Activated naive CD8-positive, alpha-beta T cell treated with anti-CD3 and anti-CD28 coated beads, Interleukin-2, amount 10 ng/mL, durations not matched to agents 7 days and 5 days (primary cell): Measurements from ENCODE around the gene DSTN. TPM values are rescaled to one million over a fixed set of nuclear protein-coding genes. Genes with fewer than 3 reads are reported as not detected.

Experiments used
- ATAC-seq: fragments of 150-1000 bp; cut with Tn5 transposase; one replicate; pipeline ENCODE4 v1.10.0; 2021; ENCODE audit warnings: low read depth, moderate library complexity
- POLR2A ChIA-PET: fragments of 350-600 bp; sonication (Branson Sonifier 250); formaldehyde crosslinking; loops from one replicate; lab custom pipeline; 2021; ENCODE audit warnings: antibody characterized with exemption; lab: Charles Lee
- DNase-seq: peaks from one replicate; pipeline ENCODE4 v3.0.0; 2021
- H3K27ac Mint-ChIP-seq: one replicate; pipeline ENCODE4 v1.8.0; 2022; ENCODE audit warnings: mild to moderate bottlenecking, mixed read lengths
- H3K27me3 Mint-ChIP-seq: one replicate; pipeline ENCODE4 v1.8.0; 2022; ENCODE audit warnings: mild to moderate bottlenecking, moderate library complexity, mixed read lengths
- H3K36me3 Mint-ChIP-seq: one replicate; pipeline ENCODE4 v1.8.0; 2021; ENCODE audit warnings: mild to moderate bottlenecking, mixed read lengths
- H3K4me1 Mint-ChIP-seq: one replicate; pipeline ENCODE4 v1.8.0; 2021; ENCODE audit warnings: mixed read lengths
- H3K4me3 Mint-ChIP-seq: one replicate; pipeline ENCODE4 v1.8.0; 2022; ENCODE audit warnings: mild to moderate bottlenecking, moderate library complexity, mixed read lengths
- H3K9me3 Mint-ChIP-seq: one replicate; pipeline ENCODE4 v1.8.0; 2021; ENCODE audit warnings: mixed read lengths
- total RNA-seq, 2 experiments: library from RNA; stranded (reverse); gene quantifications; one replicate each; pipeline ENCODE4 v1.2.3, GENCODE V29; 2021

Gene DSTN
- total RNA-seq, 2 experiments from 2014 or later: 41.7 to 47.5 TPM

DNA sequence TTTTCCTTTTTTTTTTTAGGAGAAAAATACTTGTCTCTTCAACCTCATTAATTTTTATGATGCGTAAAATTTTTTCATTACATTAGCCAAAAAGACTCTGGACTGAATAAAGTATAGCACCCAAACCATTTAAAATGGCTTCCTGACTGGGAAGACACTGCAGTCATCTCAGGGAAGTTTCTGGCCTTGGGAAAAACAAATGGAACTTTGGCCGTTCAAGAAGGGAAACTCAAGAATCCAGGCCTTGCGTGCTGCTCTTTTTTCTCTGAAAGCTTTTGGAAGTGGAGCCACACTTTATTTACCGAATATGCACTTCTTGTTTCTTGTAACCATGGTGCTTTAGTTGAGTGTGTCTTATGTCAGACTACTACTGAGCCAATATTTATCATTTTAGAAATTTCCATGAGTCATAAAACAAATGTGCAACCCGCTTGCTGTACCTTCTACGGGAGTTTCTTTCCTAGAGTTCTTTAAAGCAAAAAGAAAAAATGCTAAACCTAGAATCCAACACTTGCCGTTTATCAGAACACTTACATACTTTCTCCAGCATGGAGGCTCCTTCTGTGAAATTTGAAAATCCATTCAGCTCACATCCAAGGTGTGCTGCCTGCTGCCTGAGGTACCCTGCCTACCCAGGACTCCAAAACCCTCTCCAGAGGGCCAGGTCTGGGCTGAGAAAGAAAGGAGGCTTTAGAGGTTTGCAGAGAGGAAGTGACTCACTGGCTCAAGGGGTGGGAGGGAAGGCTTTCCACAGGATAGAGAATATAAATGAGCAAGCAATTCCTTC, 11.5 kb upstream of the DSTN start:
- Mint-ChIP-seq H3K4me3 (no peak overlapping the region), H3K36me3 (no peaks in the 10 kb centered on the region), H3K9me3 (no peaks in the 10 kb centered on the region), H3K27ac (no peak overlapping the region), H3K4me1 (peaks cover 11% of the 10 kb centered on the region), H3K27me3 (peaks cover 6% of the 10 kb centered on the region)
- POLR2A ChIA-PET: interaction anchor here (0.7 to 1.2 kb wide), 2 partner anchors 13 to 36 kb away, joined by 3 to 4 read pairs; no protein-coding TSS in a partner anchor
- ATAC-seq (peak; percentile 78), DNase-seq (no peak)

DNA sequence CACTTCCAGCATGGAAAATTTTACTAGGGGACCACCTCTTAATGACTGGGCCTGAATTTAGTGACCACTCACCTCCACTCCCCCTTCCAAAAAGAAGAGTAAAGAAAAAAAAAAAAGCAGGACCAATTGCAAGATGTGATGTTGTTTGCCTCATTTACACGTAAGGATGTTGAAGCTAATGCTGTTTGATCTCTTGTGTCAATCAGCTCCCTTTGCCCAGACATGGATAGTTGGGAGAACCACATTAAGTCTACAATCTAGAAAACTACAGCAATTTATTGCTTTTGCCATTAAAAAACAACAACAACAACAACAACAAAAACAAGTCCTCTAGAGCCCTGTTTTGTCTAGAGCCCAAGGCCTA, 11.0 kb upstream of the DSTN start:
- POLR2A ChIA-PET: no interaction called here
- Mint-ChIP-seq H3K9me3 (no peaks in the 10 kb centered on the region), H3K4me3 (no peak overlapping the region), H3K27ac (no peak overlapping the region), H3K4me1 (peaks cover 11% of the 10 kb centered on the region), H3K36me3 (no peaks in the 10 kb centered on the region), H3K27me3 (peaks cover 6% of the 10 kb centered on the region)
- DNase-seq: no peak
- ATAC-seq: no peak

DNA sequence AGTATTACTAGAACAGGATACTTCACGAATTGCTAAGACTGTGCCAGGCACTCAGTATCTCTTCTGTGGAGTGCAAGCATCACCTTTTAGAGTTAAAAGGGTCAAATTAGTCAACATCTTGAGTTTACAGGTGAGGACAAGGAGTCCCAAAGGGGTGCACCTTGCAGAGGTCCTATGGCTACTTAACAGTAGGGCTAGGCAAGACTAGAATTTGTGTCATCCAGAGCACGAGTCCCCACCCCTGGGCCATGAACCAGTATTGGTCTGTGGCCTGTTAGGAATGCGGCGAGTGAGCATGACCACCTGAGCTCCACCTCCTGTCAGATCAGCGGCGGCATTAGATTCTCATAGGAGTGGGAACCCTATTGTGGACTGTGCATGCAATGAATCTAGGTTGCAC, 10.5 kb upstream of the DSTN start:
- peaks cover 11% of the 10 kb centered on the region for H3K4me1 Mint-ChIP-seq
- H3K27ac Mint-ChIP-seq: no peak overlapping the region
- POLR2A ChIA-PET: no interaction called here
- H3K27me3 Mint-ChIP-seq: peaks cover 6% of the 10 kb centered on the region
- no peak overlapping the region for H3K4me3 Mint-ChIP-seq
- H3K9me3 Mint-ChIP-seq: no peaks in the 10 kb centered on the region
- DNase-seq (no peak), ATAC-seq (no peak)
- no peaks in the 10 kb centered on the region for H3K36me3 Mint-ChIP-seq

DNA sequence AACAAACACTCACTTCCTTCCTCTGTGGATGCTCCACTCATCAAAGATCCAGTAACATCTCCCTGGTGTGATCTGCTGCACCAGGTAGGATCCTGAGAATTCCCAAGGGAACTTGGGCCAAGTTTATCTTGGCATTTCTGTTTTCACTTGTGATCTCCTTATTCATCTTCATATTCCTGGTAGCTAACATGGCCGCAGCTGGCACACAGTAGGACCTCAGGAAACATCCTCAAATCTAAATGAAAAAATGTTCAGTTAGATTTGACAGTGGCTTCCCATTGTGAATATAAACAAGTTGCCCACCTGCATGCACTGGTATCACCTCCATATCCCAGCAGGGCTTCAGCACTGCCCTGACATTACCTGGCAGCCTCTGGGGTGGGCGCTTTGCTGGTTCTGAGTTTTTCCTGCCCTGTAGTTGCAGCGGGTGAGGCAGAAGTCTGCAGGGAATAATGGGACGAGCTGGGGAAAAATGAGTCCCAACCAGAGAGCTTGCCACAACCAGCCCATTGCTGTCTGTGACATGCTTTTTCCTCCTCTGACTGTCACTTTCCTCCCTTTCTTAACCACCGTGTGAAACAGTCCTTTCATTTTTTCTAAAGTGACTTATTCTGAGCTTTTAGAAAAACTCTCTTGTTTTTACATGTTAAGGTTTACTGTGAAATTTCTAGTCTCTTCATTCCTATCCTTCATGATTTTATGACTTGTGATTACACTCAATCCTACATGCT, 9.4 kb upstream of the DSTN start:
- Mint-ChIP-seq H3K4me1 (peaks cover 11% of the 10 kb centered on the region), H3K36me3 (no peaks in the 10 kb centered on the region), H3K4me3 (no peak overlapping the region), H3K27ac (no peak overlapping the region), H3K9me3 (no peaks in the 10 kb centered on the region), H3K27me3 (peaks cover 11% of the 10 kb centered on the region)
- ATAC-seq (no peak), DNase-seq (no peak)
- POLR2A ChIA-PET: no interaction called here

DNA sequence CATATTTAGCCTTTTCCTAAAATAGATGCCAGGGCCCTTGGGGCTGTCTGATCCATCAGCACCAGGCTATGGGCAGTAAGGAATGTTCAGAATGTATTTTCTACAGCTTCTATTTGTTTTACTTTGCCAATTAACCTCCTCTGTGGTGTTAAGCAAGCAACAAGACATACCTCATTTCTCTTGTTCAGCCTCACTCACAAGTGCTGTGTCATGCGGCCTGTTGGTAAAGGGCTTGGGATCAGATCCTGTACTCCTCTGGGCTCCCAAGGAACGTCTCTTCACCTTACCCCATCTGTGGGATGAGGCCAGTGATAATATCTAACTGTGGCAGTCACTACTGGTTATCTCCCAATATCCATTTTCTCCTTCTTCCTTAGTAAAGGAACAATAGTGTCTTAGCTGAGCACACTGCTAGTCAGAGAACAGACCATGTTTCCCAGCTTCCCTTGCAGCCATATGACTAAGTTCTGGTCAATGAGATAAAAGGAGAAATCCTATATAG, 7.0 kb upstream of the DSTN start:
- ATAC-seq (no peak), DNase-seq (no peak)
- Mint-ChIP-seq H3K27me3 (peaks cover 22% of the 10 kb centered on the region), H3K4me3 (no peak overlapping the region), H3K36me3 (peaks cover 2% of the 10 kb centered on the region), H3K4me1 (peaks cover 11% of the 10 kb centered on the region), H3K27ac (no peak overlapping the region), H3K9me3 (peaks cover 3% of the 10 kb centered on the region)
- POLR2A ChIA-PET: no interaction called here

DNA sequence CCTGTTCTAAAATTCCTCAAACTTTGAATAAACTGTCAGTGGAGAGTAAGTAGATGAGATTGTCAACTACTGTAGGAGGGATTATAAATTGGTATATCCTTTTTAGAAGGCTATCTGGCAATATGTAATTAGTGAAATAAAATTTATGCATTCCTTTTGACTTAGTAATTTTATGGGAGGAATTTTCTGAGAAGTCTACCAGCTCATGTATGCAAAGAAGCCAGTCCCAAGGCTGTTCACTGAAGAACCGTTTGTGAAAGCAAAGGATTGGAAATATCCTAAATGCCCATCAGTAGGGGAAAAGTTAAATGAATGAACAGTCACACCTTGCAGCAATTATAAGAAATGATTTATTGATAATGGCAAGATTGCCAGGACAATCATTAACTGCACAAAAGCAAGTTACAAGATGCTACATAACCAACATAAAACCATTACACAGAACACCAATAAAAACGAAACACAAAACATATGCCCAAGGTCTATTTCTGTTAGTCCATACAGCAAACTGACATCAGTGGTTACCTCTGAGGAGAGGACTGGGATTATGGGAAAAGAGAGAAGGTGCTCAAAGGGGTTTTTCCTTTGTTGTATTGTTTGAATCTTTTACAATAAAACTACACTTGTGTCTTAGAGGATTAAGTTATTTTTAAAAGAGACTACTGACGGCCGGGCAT, 4.6 kb upstream of the DSTN start:
- Mint-ChIP-seq H3K27me3 (peaks cover 28% of the 10 kb centered on the region), H3K9me3 (peaks cover 3% of the 10 kb centered on the region), H3K36me3 (peaks cover 2% of the 10 kb centered on the region), H3K27ac (no peak overlapping the region), H3K4me1 (no peaks in the 10 kb centered on the region), H3K4me3 (no peak overlapping the region)
- DNase-seq (no peak), ATAC-seq (no peak)
- POLR2A ChIA-PET: interaction anchor here (0.7 kb wide), 1 partner anchor 333 kb away, joined by 4 read pairs; no protein-coding TSS in a partner anchor

DNA sequence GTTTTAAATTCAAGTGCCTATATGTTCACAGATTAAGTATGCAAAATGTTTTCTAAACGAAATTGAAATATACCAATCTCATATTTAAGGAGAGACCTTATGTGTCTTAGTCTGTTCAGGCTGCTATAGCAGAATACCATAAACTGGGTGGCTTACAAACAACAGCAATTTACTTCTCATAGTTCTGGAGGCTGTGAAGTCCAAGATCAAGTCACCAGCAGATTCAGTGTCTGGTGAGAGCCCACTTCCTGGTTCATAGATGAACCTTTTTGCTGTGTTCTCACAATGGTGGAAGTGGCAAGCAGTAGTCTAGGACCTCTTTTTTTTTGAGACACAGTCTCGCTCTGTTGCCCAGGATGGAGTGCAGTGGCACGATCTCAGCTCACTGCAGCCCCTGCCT, 3.5 kb upstream of the DSTN start:
- no peak overlapping the region for H3K27ac Mint-ChIP-seq
- H3K9me3 Mint-ChIP-seq: peaks cover 3% of the 10 kb centered on the region
- POLR2A ChIA-PET: no interaction called here
- ATAC-seq: no peak
- no peak for DNase-seq
- H3K4me1 Mint-ChIP-seq: peaks cover 5% of the 10 kb centered on the region
- H3K27me3 Mint-ChIP-seq: peaks cover 23% of the 10 kb centered on the region
- H3K4me3 Mint-ChIP-seq: no peak overlapping the region
- peaks cover 2% of the 10 kb centered on the region for H3K36me3 Mint-ChIP-seq

DNA sequence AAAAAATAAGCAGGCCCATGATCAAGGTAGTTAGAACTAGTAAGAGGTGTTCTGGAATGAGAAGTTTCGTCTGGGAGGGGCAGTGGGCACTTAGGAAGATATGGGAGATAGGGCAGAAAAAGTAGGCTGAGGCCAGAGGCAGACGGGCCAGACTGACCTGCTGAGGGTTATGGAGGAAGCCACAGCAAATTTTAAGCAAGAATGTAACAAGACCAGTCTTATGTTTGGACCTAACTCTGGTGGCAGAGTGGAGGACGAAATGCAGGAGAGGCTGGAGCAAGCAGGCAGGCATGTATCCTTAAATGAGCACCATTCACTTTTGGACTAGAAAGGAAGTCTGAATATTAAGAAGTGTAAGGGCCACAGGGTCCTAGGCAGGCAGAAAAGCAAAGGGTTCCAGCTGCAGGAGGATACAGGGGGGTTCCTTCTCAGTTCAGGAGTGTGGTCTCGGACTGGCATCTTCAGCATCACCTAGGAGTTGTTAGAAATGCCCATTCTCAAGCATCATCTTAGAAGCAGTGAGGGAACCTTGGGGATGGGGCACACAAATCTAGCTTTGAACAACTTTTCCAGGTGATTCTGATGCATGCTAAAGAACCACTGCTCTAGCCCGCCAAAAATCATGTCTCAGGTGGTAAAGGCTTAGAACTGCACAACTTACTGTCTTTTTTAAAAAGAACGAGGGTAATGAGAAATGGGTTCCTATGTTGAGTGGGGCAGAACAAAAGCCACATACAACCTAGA, 1.7 kb upstream of the DSTN start:
- POLR2A ChIA-PET: no interaction called here
- peaks cover 3% of the 10 kb centered on the region for H3K9me3 Mint-ChIP-seq

DNA sequence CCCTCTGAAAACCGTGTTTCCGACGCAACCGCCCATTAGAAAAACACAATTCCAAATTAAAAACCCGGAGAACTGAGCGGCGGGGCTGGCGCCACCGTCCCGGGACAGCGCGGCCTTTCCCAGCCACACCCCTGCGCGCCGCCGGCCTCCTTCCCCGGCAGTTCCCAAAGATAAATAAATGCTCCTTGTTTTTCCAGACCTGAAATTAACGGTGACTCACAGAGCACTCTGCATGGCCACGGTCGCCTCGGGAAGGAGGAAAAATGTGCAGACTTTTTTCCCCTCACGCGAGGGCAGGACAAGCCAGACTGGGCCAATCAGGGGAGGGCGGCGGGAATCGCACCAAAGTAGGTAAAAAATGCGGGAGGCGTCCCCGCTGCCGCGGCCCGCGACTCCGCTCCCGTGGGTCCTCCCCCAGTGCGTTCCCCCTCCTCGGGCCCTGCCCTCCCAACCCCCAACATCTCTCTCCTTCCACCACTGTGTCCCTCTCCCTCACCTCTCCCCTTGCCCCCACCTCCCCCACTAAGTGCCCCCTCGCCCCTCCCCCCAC, 828 bp upstream of the DSTN start:
- Mint-ChIP-seq H3K27ac (no peak overlapping the region), H3K4me1 (peaks cover 13% of the 10 kb centered on the region), H3K9me3 (peaks cover 3% of the 10 kb centered on the region), H3K27me3 (peaks cover 22% of the 10 kb centered on the region), H3K36me3 (peaks cover 7% of the 10 kb centered on the region), H3K4me3 (peak overlapping the region; percentile 43)
- peak; percentile 39 for DNase-seq
- POLR2A ChIA-PET: interaction anchor here (1.1 to 2.3 kb wide), 2 partner anchors 41 to 64 kb away, joined by 4 to 28 read pairs; no protein-coding TSS in a partner anchor
- no peak for ATAC-seq

More for the DNA sequence above, 1.7 kb upstream of the DSTN start:
- peak overlapping the region; percentile 43 for H3K4me3 Mint-ChIP-seq
- H3K27me3 Mint-ChIP-seq: peaks cover 22% of the 10 kb centered on the region
- DNase-seq: no peak
- peaks cover 13% of the 10 kb centered on the region for H3K4me1 Mint-ChIP-seq
- H3K27ac Mint-ChIP-seq: peak overlapping the region; percentile 43
- peaks cover 4% of the 10 kb centered on the region for H3K36me3 Mint-ChIP-seq
- no peak for ATAC-seq

DNA sequence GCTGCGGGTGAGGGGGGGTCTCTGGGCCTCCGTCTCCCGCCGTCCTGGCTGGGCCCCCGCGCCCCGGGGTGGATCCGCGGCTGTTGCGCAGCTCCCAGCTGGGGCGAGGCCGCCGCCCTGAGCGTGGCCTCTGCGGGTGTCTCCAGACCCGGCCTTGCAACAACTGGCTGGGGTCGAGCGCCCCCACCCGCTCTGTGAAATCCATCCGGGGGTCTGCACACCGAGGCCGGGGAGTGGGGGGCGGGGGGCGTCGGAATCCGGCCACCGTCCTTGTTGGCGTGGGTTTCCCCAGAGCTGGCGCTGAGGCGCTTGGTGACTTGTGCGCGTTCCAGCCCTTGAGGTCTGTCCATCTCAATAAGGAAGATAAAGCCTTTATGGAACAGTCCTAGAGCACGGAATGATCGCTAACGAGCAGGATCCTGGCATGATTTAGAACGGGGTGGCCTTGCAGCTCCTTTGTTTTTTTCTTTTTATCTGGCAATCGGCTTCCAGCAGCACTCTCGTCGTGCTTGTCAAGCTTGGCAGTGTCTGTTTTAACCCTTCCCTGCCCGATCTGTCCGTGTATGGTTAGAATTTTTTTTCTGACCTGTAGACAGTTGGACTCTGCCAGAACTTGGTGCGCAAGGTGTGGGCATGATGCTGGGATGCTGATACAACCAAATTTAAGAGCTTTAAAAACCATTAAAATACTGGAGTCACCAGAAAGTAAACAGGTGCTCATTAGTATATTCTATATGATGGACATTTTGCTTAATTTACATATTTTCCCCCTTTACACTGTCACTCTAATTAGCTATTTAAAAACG, 675 bp downstream of the DSTN start:
- DNase-seq (no peak), ATAC-seq (peak; percentile 55)
- POLR2A ChIA-PET: interaction anchor here (0.6 to 2.3 kb wide), 8 partner anchors 13 to 925 kb away, joined by 3 to 28 read pairs (median 4); partner anchors contain the start of gene RRBP1
- Mint-ChIP-seq H3K36me3 (peaks cover 7% of the 10 kb centered on the region), H3K9me3 (peaks cover 3% of the 10 kb centered on the region), H3K27ac (peak overlapping the region; percentile 66), H3K27me3 (peaks cover 17% of the 10 kb centered on the region), H3K4me1 (peaks cover 13% of the 10 kb centered on the region), H3K4me3 (peak overlapping the region; percentile 92)

DNA sequence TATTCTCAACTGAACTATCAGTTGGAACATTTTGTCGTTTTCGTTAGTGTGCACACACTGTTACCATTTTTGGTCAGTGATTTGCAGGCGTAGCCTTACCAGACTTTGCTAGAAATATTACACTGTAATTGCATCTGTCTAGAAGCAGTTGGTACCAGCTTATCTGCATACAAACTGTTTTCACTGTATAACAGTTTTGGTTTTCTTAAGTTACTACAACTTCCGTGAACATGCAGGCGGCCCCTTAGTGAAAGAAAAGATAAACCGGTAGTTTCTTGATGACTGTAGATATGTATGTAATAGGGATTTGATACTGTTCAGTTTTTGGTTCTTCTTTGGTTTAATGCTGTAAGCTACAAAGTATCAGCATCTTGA, 1.3 kb downstream of the DSTN start:
- H3K27ac Mint-ChIP-seq: peak overlapping the region; percentile 66
- ATAC-seq: no peak
- POLR2A ChIA-PET: interaction anchor here (1.1 to 2.3 kb wide), 5 partner anchors 13 to 396 kb away, joined by 4 to 28 read pairs (median 5); partner anchors contain the start of gene RRBP1
- H3K9me3 Mint-ChIP-seq: peaks cover 3% of the 10 kb centered on the region
- DNase-seq: no peak
- peaks cover 12% of the 10 kb centered on the region for H3K27me3 Mint-ChIP-seq
- H3K36me3 Mint-ChIP-seq: peaks cover 6% of the 10 kb centered on the region
- H3K4me3 Mint-ChIP-seq: peak overlapping the region; percentile 92
- H3K4me1 Mint-ChIP-seq: peaks cover 13% of the 10 kb centered on the region
